GM19395 (cell line): Measurements from ENCODE around the gene SLAMF1.
"Not testable (repeated sequence)": the region's sequence is repeated elsewhere in the genome, so short reads cannot be mapped to it uniquely, and the experiment has no call there.

Experiments used
- ATAC-seq: cut with Tn5 transposase; IDR thresholded peaks from one replicate; pipeline ENCODE4 v1.9.1; 2021; ENCODE audit warnings: mild to moderate bottlenecking, moderate library complexity; ENCODE audit not compliant: unreplicated experiment

The SLAMF1 gene, protein sequence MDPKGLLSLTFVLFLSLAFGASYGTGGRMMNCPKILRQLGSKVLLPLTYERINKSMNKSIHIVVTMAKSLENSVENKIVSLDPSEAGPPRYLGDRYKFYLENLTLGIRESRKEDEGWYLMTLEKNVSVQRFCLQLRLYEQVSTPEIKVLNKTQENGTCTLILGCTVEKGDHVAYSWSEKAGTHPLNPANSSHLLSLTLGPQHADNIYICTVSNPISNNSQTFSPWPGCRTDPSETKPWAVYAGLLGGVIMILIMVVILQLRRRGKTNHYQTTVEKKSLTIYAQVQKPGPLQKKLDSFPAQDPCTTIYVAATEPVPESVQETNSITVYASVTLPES

DNA sequence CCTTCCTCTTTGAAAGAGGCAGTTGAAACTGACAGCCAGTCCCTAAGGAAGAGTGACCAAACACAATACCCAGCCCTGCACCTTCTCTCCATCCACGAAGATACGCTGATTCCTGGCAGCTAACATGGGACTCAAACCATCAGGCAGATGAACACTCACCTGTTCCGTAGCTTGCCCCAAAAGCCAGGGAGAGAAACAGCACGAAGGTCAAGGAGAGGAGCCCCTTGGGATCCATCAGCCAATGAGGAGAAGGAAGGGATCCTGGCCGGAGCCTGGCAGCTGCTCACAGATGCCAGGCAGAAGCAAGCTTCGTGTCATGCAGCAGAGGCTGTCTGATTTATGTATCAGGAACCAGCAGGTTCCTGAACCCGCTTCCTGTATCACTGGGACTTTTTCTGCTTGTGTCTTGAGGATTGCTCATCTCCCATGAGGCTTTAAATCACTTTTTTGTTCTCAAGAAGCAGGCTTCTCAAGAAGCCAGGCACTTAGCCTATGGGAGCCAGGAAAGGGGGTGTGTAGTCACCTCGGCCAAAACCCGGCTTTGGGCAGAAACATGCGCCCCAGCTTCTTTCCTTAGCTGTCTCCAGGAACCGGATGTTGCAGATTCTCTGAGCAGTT is at the start of gene SLAMF1:
Gene SLAMF1 (minus strand): TSS at position 334 of the 618 bp plus-strand sequence. CDS start 99 bp downstream, at position 235.
- ATAC-seq, result peak; percentile 65

DNA sequence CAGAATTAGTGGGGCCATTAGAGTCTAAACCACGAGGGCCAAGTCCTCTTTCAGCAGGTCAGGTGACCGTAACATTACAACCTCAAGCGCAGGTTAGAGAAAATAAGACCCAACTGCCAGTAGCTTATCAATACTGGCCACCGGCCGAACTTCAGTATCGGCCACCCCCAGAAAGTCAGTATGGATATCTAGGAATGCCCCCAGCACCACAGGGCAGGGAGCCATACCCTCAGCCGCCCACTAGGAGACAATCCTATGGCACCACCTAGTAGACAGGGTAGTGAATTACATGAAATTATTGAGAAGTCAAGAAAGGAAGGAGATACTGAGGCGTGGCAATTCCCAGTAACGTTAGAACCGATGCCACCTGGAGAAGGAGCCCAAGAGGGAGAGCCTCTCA is 45.5 kb upstream of the SLAMF1 start:
- ATAC-seq, result not testable (repeated sequence)

DNA sequence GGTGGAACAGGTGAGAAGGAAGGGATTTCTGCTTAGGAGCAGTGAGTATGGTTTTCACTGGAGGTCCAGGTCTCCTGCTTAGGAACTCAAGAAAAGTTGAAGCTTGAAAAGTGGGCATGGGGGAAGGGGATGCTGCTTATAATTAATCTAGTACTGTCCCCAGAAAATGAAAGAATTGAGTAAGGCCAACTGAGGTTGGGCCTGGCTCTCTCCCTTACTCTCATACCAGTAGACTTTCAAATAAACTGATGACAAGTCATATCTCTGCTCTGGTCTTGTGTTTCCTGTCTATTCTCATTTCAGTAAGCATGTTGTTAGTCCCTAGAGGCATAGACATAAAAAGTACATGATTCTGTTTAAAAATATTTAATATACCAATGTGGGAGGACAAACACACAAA is 38.4 kb upstream of the SLAMF1 start:
- ATAC-seq, result no peak

DNA sequence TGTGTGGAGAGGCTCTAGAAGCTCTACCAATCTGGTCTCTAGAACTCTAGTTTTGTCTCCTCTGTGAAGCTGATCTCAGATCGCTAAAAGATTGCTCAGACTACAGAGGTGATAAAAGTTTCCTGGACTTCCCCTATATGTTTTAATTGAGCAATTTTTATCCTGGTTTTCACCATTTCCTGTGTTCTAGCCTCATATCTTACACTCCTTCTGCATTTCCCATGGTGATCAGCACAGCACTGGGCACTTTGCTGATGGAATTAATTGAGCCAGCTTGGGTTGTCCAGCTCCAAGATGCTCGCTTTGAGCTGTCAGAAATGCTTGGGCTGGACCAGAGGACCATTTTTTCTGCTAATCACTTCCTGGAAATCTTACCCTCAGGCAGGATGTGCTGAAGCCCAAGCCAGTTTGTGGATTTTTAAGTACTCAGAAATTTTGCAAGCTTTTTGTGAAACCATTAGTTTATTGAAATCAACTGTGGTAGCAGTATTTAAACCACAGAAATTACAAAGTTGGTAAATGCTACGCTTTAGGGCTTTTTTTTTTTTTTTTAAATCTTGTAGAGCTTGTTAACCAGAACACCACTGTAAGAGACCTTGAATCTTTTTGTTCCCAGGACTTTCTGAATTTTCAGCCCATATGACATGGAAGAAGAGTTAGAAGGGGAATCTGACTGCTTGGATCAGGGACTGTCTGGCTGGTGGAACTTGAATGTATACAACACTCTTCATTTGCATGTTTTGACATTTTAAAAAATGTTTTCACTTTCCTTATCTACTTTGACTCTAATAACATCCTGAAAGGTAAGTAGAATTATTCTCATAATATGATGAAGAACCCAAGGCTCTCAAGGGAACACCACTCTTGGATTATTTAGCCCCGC is 36.4 kb upstream of the SLAMF1 start:
- ATAC-seq, result no peak

DNA sequence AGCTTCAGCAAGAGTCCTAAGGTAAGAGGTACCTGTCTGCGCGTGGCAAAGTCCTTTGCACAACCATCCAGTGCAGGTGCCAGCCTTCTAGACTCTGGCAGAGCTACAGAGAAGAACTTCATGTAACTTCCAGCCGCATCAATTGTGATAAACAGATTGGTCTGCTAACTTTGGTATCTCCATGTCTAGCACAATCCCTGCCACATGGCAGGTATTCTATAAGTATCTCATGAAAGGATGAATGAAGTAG is 35.0 kb upstream of the SLAMF1 start:
- ATAC-seq, result no peak

DNA sequence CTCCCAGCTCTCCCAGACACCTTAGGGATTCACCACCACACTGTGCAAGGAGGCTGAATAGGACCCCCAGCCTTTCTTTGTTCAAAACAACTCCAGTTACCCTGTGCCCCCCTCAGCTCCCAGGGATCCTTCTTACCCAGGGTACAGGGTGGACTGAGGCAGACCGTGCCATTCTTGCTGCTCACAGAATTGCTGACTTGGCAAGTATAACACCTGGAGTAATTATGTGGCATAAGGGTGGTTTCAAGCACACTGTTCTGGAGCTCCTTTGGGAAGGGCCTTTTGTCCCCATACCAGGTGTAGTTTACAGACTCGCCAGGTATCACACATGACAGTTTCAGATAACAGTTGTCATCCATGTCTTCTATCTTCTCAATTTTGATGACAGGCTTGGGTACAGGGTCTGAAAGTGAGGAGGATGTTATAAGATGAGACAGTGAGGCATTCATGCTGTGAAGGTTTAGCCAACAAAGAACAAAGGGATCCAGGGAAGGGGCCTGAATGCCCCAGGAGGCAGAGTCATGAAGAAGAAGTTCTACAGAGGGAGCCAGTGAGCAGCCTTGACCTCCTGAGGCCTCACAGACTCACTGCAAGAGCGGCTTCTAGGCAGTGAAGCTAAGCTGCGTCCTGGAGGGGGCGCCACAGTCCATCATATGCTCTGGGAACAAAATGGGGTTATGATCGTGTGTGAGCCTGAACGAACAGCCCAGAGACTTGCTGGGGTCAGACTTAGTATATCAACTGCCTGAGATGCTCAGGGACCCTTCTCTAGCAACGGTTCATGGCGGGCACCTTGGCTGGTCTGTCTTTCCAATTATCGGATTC is 34.4 kb upstream of the SLAMF1 start:
- peak; percentile 40 for ATAC-seq

DNA sequence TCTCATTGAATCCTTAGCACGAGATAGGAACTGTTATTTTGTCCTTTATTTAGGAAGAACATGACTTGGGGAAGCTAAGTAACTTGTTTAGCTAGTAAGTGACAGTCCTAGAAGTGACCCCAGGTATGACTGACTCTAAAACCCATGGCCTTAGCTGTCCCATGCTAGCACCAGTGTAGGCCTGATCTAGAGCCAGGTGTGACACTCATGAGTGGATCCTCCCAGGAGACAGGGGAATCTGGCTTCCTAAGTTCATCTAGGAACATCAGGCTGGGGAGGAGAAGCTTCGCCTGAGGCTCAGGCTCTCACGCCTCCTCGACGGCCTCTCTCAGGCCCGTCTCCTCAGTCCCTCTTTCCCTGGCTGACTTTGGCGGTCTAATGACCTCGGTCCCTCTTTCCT is 33.6 kb upstream of the SLAMF1 start:
- ATAC-seq, result no peak

DNA sequence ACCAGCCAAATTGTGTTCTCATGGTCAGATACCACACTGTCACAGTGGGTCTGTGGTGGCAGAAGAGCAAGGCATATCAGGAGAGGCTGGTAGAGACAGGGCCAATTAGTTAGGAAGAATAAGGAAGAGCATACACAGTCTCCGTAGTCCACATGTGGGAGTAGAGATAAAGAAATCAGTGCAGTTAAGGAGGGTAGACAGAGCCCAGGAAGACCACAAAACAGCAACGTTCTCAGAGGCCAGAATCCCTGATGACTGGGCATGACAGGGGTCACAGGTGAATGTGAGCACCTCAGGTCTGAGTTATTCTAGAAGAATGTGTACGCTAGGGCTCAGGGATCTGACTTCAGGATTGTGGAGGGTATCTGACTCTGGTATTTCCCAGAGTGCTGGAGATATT is 33.0 kb upstream of the SLAMF1 start:
- no peak for ATAC-seq

DNA sequence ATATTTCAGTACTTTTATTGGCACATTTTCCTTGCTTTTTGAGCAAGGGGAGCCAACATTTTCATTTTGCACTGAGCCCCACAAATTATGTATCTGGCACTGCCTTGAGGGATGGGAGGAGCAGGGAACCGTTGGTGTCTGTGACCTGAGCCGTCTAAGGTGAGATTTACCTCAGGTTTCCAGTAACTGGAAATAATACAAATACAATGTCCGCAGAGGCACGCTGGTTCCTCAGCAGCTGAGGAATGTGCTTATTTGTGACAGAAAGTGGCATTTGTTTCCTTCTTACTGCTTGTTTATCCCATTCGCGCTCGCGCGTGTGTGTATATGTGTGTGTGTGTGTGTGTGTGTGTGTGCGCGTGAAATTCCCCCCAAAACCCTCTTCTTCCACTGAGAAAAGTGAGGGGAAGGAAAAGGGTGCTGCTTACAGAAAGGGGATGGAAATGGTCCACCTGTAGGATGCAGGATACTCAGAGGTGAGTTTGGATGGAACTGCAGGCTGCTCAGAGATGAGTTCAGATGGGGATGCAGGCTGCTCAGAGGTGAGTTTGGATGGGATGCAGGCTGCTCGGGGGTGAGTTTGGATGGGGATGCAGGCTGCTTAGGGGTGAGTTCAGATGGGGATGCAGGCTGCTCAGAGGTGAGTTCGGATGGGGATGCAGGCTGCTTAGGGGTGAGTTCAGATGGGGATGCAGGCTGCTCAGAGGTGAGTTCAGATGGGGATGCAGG is 30.2 kb upstream of the SLAMF1 start:
- ATAC-seq, result no peak

DNA sequence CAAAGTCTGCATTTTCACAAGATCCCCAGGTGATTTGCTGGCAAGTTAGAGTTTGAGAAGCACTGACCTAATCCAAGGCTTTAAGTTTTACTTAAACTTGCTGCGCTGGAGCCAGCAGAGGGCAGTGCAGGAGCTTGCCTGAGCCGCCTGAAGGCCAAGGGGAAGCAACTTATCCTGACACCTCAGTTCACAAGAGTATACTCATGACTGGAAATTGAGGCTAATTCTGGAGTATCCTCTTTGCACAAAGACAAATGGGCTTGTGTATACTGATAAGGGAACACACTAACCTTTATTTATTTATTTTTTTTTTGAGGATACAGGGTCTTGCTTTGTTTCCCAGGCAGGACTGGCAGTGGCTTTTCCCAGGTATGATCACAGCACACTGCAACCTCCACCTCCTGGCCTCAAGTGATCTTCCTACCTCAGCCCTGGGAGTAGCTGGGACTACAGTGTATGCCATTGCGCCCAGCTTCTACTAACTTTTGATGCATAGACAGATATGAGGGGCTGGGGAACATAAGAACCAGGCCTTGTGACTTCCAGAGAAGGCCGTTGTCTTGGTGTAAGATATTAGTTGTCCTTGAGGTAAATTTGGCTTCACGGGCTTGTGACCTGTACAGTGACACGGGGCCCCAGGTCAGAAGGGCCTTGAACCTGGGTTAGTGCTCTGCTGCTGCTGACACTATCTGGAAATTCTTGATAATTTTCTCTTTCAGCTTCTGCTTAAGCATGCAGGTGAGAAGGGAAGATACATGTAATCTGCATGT is 29.0 kb upstream of the SLAMF1 start:
- peak; percentile 74 for ATAC-seq

DNA sequence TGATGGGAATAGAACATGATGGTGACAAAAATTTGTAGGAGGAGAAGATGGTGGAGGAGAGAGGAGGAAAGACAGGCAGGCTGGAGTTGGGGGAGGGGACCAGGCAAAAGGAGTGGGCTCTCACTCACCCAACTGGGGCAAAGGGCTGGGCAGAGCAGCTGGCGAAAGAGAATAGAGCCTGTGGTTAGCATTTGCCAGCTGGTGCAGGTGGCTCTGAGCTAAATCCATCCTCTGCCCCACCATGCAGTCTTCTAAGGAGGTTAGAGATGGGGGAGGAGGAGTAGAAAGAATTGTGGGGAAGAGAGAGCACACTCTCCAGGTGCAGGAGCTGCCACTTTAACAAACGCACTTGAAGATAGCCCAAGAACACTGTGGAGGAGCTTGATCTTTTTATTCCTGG is 27.6 kb upstream of the SLAMF1 start:
- ATAC-seq, result no peak

DNA sequence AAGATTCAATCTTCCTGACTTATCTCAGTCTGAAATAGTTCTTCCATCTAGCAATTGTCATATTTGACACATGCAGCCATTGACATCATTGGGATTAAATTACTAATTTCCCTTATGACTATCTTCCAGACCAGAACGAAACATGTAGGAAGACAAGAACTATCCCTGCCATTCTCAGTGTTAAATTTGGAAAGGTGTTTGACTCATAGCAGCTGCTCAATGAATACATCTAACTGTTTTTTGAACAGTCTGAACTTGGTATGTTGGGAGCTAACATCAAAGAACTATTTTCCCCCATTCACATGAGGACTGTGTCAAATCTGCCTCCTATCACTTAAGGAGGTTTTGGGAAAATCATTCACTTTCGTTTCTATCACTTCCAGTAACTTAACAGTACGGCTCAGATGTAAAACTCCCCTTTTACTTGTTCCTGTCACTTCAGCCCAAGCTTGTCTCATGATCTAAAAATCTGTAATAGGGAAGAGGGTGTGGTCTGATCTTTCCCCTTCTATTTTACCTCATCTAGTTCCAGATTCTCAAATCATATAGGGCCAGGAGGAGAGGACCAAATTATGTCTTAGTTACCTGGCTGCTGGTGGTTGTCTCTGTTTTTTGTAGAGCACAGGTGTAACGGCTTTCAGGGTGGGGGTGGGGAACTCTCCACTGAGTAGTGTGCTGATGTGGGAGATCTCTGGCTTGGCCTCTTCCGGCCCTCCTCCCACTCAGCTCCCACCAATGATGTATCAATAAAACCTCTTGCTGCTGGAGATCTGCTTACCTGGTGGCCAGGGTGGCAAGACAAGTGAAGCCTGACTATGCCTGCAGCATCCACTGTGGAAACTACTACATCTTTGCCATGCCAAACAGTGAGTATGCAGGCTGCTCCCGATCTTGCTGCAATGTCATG is 26.2 kb upstream of the SLAMF1 start:
- no peak for ATAC-seq

DNA sequence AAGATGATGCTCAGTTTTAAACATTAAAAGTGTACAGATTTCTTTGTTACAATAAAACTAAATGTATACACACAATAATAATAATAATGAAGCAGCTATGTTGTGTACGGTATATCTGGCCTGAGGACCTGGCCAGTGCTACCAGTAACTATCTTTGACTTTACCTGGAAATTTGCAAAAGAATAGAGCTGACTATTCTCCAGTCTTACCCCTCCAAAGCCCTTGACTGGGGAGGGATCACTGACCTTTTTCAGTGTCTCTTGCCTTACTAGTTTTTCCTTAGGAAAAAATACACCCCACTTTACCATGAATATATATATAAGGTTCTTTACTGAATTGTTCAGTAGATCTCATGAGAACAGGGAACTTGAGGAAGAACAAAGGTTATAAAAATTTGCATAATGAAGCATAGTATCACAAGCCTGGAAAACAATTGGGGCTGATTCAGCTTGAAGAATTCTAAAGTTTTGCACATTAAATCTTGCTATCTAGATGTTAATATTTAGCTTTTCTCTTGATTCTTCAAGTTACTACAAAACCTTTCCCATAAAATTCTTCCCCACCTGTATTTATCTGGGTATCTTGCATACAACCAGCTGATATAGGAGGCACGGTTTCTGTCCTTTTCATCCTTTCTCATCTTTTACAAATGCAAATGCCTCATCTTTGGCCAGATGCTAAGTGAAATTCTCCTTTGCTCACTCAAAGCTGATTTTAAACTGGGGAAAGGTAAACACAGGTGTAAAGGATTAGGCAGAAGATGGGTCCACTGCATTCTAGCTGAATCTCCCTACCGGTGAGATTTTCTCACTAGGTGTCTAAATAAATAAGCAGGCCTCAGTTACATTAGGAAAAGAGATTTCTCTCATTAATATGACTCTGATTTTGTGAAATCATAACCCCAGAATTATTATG is 25.0 kb upstream of the SLAMF1 start:
- no peak for ATAC-seq

DNA sequence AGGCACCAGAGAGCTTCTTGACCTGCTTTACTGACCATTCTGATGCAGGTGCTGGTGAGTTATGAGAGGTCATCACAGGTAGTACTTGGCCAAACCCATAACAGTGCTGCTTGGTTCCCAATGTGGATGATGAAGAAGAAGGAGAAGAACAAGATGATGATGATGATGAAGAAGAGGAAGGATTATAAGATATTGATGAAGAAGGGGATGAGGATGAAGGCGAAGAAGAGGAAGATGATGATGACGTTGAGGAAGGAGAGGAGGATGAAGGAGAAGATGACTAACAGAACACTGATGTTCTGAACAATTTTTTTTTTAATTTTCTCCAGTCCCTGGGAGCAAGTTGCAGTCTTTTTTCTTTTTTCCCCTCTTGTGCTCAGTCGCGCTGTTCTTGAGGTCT is 23.9 kb upstream of the SLAMF1 start:
- no peak for ATAC-seq

DNA sequence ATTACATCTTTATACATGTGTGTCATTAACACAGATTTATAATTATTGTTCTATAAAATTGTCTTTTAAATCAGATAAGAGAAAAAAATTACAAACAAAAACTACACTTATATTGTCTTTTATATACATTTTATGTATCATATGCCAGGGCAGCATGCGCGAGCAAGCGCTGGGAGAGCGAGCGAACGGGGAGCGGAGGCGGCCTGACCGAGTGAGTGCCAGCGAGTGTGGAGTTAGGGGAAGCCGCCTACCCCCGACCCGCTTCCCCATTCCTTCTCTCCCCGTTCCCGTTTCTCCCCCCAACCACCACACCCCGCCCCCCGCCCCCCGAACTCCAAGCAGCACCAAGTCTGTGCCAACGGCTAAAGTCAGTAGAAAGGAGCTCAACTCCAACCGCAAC is 23.0 kb upstream of the SLAMF1 start:
- ATAC-seq, result no peak

DNA sequence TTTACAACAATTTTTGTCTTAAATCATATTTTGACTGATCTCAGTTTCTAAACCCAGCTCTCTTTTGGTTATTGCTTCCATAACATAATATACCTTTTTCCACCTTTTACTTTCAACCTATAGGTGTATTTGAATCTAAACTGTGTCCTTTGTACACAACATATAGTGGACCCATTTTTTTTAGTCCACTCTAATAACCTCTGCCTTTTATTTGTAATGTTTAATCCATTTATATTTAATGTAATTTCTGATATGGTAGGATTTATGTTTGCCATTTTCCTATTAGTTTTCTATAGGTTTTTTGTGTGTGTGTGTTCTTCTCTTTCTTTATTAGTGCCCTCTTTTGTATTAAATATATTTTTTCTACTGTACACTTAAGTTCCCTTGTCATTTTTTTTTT is 22.4 kb upstream of the SLAMF1 start:
- ATAC-seq, result no peak

DNA sequence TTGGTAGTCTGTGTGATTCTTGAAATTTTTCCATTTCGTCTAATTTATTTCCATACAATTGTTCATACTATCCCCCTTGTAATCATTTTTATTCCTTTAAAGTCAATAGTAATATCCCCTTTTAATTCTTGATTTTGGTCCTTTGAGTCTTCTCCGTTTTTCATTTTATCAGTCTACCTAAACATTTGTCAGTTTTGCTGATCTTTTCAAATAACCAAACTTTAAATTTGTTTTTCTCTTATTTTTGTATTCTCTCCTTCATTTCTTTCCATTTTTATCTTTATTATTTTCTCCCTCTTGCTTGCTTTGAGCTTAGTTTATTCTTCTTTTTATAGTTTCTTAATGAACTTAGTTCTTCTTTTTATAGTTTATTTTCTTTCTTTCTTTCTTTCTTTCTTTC is 21.1 kb upstream of the SLAMF1 start:
- no peak for ATAC-seq

DNA sequence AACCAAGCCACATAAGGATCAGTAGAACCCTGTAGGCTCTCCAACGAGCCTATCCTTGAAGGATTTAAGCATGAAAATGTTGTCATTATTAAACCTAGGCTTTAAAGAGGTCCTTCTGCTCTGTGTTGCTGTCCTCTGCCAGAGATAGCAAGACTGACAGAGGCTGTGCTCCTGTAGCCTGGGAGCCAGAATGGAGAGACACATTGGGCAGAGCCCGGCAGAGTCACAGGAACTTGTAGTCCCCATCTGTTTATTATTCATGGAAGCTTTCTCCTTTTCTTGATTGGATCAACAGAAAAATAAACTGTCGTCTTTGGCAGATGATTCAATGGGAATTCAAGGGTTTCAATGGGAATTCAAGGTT is 19.2 kb upstream of the SLAMF1 start:
- ATAC-seq, result no peak
